ENCODE measurements around the gene TMEM89. TPM values are rescaled to one million over a fixed set of nuclear protein-coding genes. Genes with fewer than 3 reads are reported as not detected.

TMEM89 gene
- total and polyA plus RNA-seq, 2 of the 4 experiments (the other 2 are of a cell fraction) = 0.15 TPM; not detected in 1

DNA sequence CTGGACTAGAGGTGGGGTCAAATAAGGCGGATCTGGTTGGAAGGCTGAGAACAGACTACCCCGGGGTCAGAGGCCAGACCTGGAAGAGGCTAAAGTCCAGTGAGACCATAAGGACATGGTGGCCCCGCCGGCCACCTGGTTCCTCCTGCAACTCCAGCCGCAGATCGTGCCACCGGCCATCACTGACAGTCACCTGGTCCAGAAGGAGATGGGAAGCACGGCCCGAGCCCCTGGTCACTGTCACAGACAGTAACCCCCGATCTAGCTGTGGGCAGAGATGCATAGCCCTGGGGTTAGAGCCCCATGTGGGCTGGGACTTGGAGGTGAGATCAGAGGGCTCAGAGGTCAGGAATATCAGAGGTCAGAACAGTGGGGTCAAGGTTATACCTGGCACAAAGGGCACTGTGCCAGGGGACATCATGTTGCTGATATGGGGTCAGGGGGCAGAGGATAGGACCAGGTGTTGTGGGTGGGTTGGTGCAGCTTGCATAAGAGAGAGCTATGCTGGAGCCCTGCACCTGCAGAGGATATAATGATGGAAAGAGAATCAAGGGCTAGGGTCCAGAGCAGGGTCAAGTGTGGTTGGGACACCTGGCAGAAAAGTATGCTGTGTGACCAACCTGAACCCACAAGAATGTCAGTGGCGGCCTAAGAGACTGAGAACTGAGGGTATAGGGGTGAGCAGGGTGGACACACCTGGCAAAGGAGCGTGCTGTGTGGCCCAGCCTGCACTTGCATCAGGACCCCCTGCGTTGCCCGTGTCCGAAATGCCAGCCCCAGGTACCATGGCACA, 31.6 kb upstream of the TMEM89 start:
- Histone ChIP-seq H3K56ac (ENCODE audit: extremely low read depth, insufficient read depth, low read length) (no peak overlapping the region), H3K4me3 (ENCODE audit: insufficient read depth, low read depth, low read length) (no peak overlapping the region), H4K20me1 (ENCODE audit: insufficient read depth, low read length) (no peaks in the 10 kb centered on the region), H2BK120ac (ENCODE audit: low read depth, low read length) (no peak overlapping the region), H2BK20ac (ENCODE audit: low read depth, low read length) (no peak overlapping the region), H3K9ac (ENCODE audit: low read depth, low read length) (no peak overlapping the region), H3K18ac (ENCODE audit: low read depth, low read length) (no peak overlapping the region), H2BK15ac (ENCODE audit: low read depth, low read length) (no peak overlapping the region), H3K4me2 (ENCODE audit: low read depth, low read length) (no peak overlapping the region), H3K14ac (replicated peaks; ENCODE audit: low read depth, low read length) (no peak overlapping the region), H2BK5ac (ENCODE audit: low read depth, low read length, poor library complexity, severe bottlenecking) (no peak overlapping the region), H4K8ac (ENCODE audit: low read depth in 2 of 2, low read length in 2 of 2) (no peak overlapping the region), H2AK5ac (ENCODE audit: low read depth, low read length) (no peak overlapping the region), H3K23ac (ENCODE audit: low read depth, low read length) (no peak overlapping the region), H3K4me1 (ENCODE audit: control insufficient read depth, insufficient read depth, low read length) (peaks cover 3% of the 10 kb centered on the region; the same call in 1 of the 2 replicates), H3K27me3 (ENCODE audit: control insufficient read depth, insufficient read depth, low read length) (no peaks in the 10 kb centered on the region; the same call in 1 of the 2 replicates), H3K9me3 (ENCODE audit: control insufficient read depth, insufficient read depth, low read length) (no peaks in the 10 kb centered on the region), H4K91ac (ENCODE audit: insufficient read depth, low read depth, low read length) (no peak overlapping the region), H3K27ac (ENCODE audit: insufficient read depth, low read length) (no peak overlapping the region), H2AK9ac (replicated peaks; ENCODE audit: low read depth, low read length, poor library complexity) (no peak overlapping the region), H3K36me3 (ENCODE audit: control insufficient read depth, insufficient read depth, low read length) (no peaks in the 10 kb centered on the region), H4K5ac (ENCODE audit: low read depth, low read length) (no peak overlapping the region), H3K79me1 (ENCODE audit: low read depth in 1 of 2, low read length in 2 of 2) (no peaks in the 10 kb centered on the region), H3K9me1 (ENCODE audit: insufficient read depth, low read length) (no peaks in the 10 kb centered on the region), H3K4ac (ENCODE audit: low read depth, low read length) (no peak overlapping the region), H2AFZ (replicated peaks; ENCODE audit: low read length, poor library complexity) (no peak overlapping the region)
- DNase-seq (no peak), ATAC-seq (ENCODE audit: low read depth) (no peak)
- in situ Hi-C loops (cut with MboI; ENCODE audit: low sequenced_read_pairs) (no loop called here), dilution Hi-C loops (cut with HindIII; ENCODE audit: low sequenced_read_pairs, unreplicated experiment) (no loop called here), intact Hi-C loops (cut with micrococcal nuclease) (no loop called here)
- POLR2A ChIA-PET (ENCODE audit: unreplicated experiment) = no interaction called here
- 98% methylated on average over 7 of the region's 15 CpGs; no CpG with 5 or more reads in 1 of the 2 experiments for WGBS, 2 experiments (ENCODE audit: extremely low coverage in 2 of 2, insufficient read length in 1 of 2)
- BruUV-seq (replicated peaks) = no TSS peak
- CTCF ChIA-PET = no interaction called here
- no peak for TF ChIP-seq POLR2A (IDR thresholded peaks at IDR 0.05; ENCODE audit: low read depth, low read length)
- no peak for TF ChIP-seq CHD1 (IDR thresholded peaks at IDR 0.05; ENCODE audit: low read depth, low read length)
- no peak for TF ChIP-seq SMC3 (IDR thresholded peaks at IDR 0.05; ENCODE audit: low read depth, low read length)
- no peak for TF ChIP-seq BHLHE40 (IDR thresholded peaks at IDR 0.05; ENCODE audit: low read depth, low read length)
- no peak for TF ChIP-seq MXI1 (IDR thresholded peaks at IDR 0.05; ENCODE audit: borderline replicate concordance, low read depth, low read length)
- no peak for TF ChIP-seq NFE2L2 (IDR thresholded peaks at IDR 0.05; ENCODE audit: low read depth, low read length)
- TF ChIP-seq, protein P1, sequence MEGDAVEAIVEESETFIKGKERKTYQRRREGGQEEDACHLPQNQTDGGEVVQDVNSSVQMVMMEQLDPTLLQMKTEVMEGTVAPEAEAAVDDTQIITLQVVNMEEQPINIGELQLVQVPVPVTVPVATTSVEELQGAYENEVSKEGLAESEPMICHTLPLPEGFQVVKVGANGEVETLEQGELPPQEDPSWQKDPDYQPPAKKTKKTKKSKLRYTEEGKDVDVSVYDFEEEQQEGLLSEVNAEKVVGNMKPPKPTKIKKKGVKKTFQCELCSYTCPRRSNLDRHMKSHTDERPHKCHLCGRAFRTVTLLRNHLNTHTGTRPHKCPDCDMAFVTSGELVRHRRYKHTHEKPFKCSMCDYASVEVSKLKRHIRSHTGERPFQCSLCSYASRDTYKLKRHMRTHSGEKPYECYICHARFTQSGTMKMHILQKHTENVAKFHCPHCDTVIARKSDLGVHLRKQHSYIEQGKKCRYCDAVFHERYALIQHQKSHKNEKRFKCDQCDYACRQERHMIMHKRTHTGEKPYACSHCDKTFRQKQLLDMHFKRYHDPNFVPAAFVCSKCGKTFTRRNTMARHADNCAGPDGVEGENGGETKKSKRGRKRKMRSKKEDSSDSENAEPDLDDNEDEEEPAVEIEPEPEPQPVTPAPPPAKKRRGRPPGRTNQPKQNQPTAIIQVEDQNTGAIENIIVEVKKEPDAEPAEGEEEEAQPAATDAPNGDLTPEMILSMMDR (conservative IDR thresholded peaks at IDR 0.05; ENCODE audit: low read depth, low read length) = no peak
- TF ChIP-seq, protein P2, sequence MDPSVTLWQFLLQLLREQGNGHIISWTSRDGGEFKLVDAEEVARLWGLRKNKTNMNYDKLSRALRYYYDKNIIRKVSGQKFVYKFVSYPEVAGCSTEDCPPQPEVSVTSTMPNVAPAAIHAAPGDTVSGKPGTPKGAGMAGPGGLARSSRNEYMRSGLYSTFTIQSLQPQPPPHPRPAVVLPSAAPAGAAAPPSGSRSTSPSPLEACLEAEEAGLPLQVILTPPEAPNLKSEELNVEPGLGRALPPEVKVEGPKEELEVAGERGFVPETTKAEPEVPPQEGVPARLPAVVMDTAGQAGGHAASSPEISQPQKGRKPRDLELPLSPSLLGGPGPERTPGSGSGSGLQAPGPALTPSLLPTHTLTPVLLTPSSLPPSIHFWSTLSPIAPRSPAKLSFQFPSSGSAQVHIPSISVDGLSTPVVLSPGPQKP (IDR thresholded peaks at IDR 0.05; ENCODE audit: borderline replicate concordance, low read depth, low read length) = no peak
- no peak for TF ChIP-seq MAFK (IDR thresholded peaks at IDR 0.05; ENCODE audit: low read depth, low read length)
- no peak for TF ChIP-seq FOS (IDR thresholded peaks at IDR 0.05; ENCODE audit: low read depth, low read length)
- TF ChIP-seq MAZ (IDR thresholded peaks at IDR 0.05; ENCODE audit: borderline replicate concordance, low read depth, low read length) = no peak
